Fibroblast of lung (primary cell): Measurements from ENCODE around the gene SCYGR8.

Experiments
- EZH2 ChIP-seq: IDR thresholded peaks from 2 replicates; pipeline ENCODE4 v1.5.1; 2012; ENCODE audit warnings: low read length, control low read depth, mild to moderate bottlenecking; ENCODE audit errors: missing control alignments
- TF ChIP-seq, protein P1 (sequence below), 2 donors: IDR thresholded peaks in 1 of 2; conservative IDR thresholded peaks in 1 of 2; 1 replicate in 1 of 2; 2 replicates in 1 of 2; pipeline ENCODE4 v1.5.1; 2011 to 2012; ENCODE audit warnings: low read length in 2 of 2, control low read depth in 1 of 2, inconsistent platforms in 1 of 2, low read depth in 1 of 2, mild to moderate bottlenecking in 1 of 2

- TF ChIP-seq, protein P1, sequence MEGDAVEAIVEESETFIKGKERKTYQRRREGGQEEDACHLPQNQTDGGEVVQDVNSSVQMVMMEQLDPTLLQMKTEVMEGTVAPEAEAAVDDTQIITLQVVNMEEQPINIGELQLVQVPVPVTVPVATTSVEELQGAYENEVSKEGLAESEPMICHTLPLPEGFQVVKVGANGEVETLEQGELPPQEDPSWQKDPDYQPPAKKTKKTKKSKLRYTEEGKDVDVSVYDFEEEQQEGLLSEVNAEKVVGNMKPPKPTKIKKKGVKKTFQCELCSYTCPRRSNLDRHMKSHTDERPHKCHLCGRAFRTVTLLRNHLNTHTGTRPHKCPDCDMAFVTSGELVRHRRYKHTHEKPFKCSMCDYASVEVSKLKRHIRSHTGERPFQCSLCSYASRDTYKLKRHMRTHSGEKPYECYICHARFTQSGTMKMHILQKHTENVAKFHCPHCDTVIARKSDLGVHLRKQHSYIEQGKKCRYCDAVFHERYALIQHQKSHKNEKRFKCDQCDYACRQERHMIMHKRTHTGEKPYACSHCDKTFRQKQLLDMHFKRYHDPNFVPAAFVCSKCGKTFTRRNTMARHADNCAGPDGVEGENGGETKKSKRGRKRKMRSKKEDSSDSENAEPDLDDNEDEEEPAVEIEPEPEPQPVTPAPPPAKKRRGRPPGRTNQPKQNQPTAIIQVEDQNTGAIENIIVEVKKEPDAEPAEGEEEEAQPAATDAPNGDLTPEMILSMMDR (conservative IDR thresholded peaks at IDR 0.05 in 1 of 2, IDR thresholded peaks at IDR 0.05 in 1 of 2; ENCODE audit: low read depth in 1 of 2, low read length in 2 of 2): no peak
- no peak for TF ChIP-seq EZH2
These were observed 6.3 kb upstream of the SCYGR8 start for GRCh38 chr2:227739351-227739750.
